ENCODE measurements around the gene SNX5. TPM values are rescaled to one million over a fixed set of nuclear protein-coding genes. Genes with fewer than 3 reads are reported as not detected.

Gene SNX5
- total and polyA plus RNA-seq, 2 of the 13 experiments (the other 11 are each of a cell fraction or from before 2014, with no cell fraction given): 664 to 1,040 TPM

- TF ChIP-seq ZNF275 (CRISPR knock-in tag; IDR thresholded peaks at IDR 0.05; ENCODE audit: borderline replicate concordance): 0 out of 2 replicates have a peak, but pooled peaks have one; percentile 28
- TF ChIP-seq ZNF564 (CRISPR knock-in tag; IDR thresholded peaks at IDR 0.05): no peak
- TF ChIP-seq ELF3 (CRISPR knock-in tag; IDR thresholded peaks at IDR 0.05): no peak
- peak; percentile 76; the same call in 1 of the 2 replicates for TF ChIP-seq NCOA5 (CRISPR knock-in tag; IDR thresholded peaks at IDR 0.05)
- no peak for TF ChIP-seq KDM6A (CRISPR knock-in tag; IDR thresholded peaks at IDR 0.05; ENCODE audit: low read depth)
- TF ChIP-seq GRHL1 (CRISPR knock-in tag; conservative IDR thresholded peaks at IDR 0.05): peak; percentile 17; the same call in 1 of the 2 replicates
- TF ChIP-seq TFDP2 (CRISPR knock-in tag; IDR thresholded peaks at IDR 0.05): no peak; the same call in 1 of the 2 replicates
- TF ChIP-seq ZNF414 (CRISPR knock-in tag; IDR thresholded peaks at IDR 0.05): no peak
- TF ChIP-seq ZNF180 (CRISPR knock-in tag; IDR thresholded peaks at IDR 0.05; ENCODE audit: borderline replicate concordance, low read depth): 0 out of 2 replicates have a peak, but pooled peaks have one; percentile 71
- TF ChIP-seq ZNF678 (CRISPR knock-in tag; IDR thresholded peaks at IDR 0.05): 0 out of 2 replicates have a peak, but pooled peaks have one; percentile 65
- TF ChIP-seq NFIB (CRISPR knock-in tag; IDR thresholded peaks at IDR 0.05; ENCODE audit: borderline replicate concordance): no peak
- no peak for TF ChIP-seq GATAD1 (CRISPR knock-in tag; IDR thresholded peaks at IDR 0.05)
- TF ChIP-seq TEAD2 (CRISPR knock-in tag; IDR thresholded peaks at IDR 0.05): 0 out of 2 replicates have a peak, but pooled peaks have one; percentile 75
- peak; percentile 48; the same call in 1 of the 2 replicates for TF ChIP-seq MED13 (CRISPR knock-in tag; IDR thresholded peaks at IDR 0.05)
- peak; percentile 48; the same call in 1 of the 2 replicates for TF ChIP-seq PREB (CRISPR knock-in tag; IDR thresholded peaks at IDR 0.05)
- TF ChIP-seq CTCF (CRISPR knock-in tag; IDR thresholded peaks at IDR 0.05): no peak
- TF ChIP-seq PHF8 (CRISPR knock-in tag; IDR thresholded peaks at IDR 0.05): no peak
- TF ChIP-seq ZNF484 (CRISPR knock-in tag; IDR thresholded peaks at IDR 0.05; ENCODE audit: borderline replicate concordance, low read depth): no peak
- no peak for TF ChIP-seq ZBTB21 (CRISPR knock-in tag; IDR thresholded peaks at IDR 0.05)
These were observed 28.2 kb downstream of the SNX5 start (continued) for GRCh38 chr20:17940224-17940971.
